NB4 (cell line): Measurements from ENCODE around the gene KLHL25.

ENCODE experiments used
- CTCF ChIP-seq: IDR thresholded peaks from one replicate; pipeline ENCODE4 v1.5.1; 2012; ENCODE audit warnings: low read depth, low read length
- POLR2A ChIP-seq: IDR thresholded peaks from 2 replicates; pipeline ENCODE4 v1.6.1; 2011; ENCODE audit warnings: mild to moderate bottlenecking; ENCODE audit not compliant: insufficient read length; ENCODE audit errors: extremely low read depth

GRCh38 chr15:85769182-85769900 lies 25.4 kb downstream of the KLHL25 start:
- TF ChIP-seq CTCF (no peak), POLR2A (no peak)
